H1 (cell line): ENCODE data around the gene ST14.

Experiments used
- BRCA1 ChIP-seq: IDR thresholded peaks from 2 replicates; pipeline ENCODE4 v1.6.1; 2012; ENCODE audit warnings: low read depth, low read length, improper control_type of control experiment
- EGR1 ChIP-seq: IDR thresholded peaks from 2 replicates; pipeline ENCODE4 v1.6.1; 2011; ENCODE audit warnings: low read depth, low read length, borderline replicate concordance
- EP300 ChIP-seq, 2 experiments: IDR thresholded peaks; 1 replicate in 1 of 2; 2 replicates in 1 of 2; pipeline ENCODE4 v1.6.1; 2011 to 2012; ENCODE audit warnings: low read depth in 2 of 2, low read length in 2 of 2, mild to moderate bottlenecking in 2 of 2, borderline replicate concordance in 1 of 2, inconsistent platforms in 1 of 2, moderate library complexity in 1 of 2
- EZH2 ChIP-seq: fragments of 200-600 bp; sonication (generic); IDR thresholded peaks from 2 replicates; pipeline ENCODE4 v1.7.1; 2012; ENCODE audit warnings: low read depth, mild to moderate bottlenecking, moderate library complexity, low read length, inconsistent platforms; ENCODE audit not compliant: severe bottlenecking
- JUN ChIP-seq: IDR thresholded peaks from 2 replicates; pipeline ENCODE4 v1.6.1; 2011; ENCODE audit warnings: low read depth, mild to moderate bottlenecking, improper control_type of control experiment, low read length
- MAX ChIP-seq: IDR thresholded peaks from 2 replicates; pipeline ENCODE4 v1.6.1; 2012; ENCODE audit warnings: inconsistent platforms
- POLR2A ChIP-seq, 2 experiments: IDR thresholded peaks; 1 replicate in 1 of 2; 2 replicates in 1 of 2; pipeline ENCODE4 v1.6.1; 2011; ENCODE audit warnings: low read depth in 2 of 2, low read length in 2 of 2, mild to moderate bottlenecking in 2 of 2; ENCODE audit errors: control extremely low read depth in 1 of 2
- RAD21 ChIP-seq, 2 experiments: IDR thresholded peaks in 1 of 2; conservative IDR thresholded peaks in 1 of 2; 2 replicates each; pipeline ENCODE4 v1.6.1; 2011; ENCODE audit warnings: low read depth in 2 of 2, low read length in 2 of 2, improper control_type of control experiment in 1 of 2, inconsistent platforms in 1 of 2, mild to moderate bottlenecking in 1 of 2, moderate library complexity in 1 of 2
- SIRT6 ChIP-seq: IDR thresholded peaks from one replicate; pipeline ENCODE4 v1.7.1; 2012; ENCODE audit warnings: low read length, inconsistent platforms
- YY1 ChIP-seq: IDR thresholded peaks from 2 replicates; pipeline ENCODE4 v1.6.1; 2011; ENCODE audit warnings: low read depth, mild to moderate bottlenecking, low read length
- TF ChIP-seq, protein P1 (sequence below), 3 experiments: IDR thresholded peaks; 1 replicate in 2 of 3; 2 replicates in 1 of 3; pipeline versions ENCODE4 v1.5.1 to v1.6.1; 2011; ENCODE audit warnings: low read length in 3 of 3, mild to moderate bottlenecking in 3 of 3, inconsistent platforms in 2 of 3, low read depth in 1 of 3, moderate library complexity in 1 of 3; ENCODE audit not compliant: insufficient read depth in 1 of 3; ENCODE audit errors: control extremely low read depth in 1 of 3
- TF ChIP-seq, protein P2 (sequence below): IDR thresholded peaks from 2 replicates; pipeline ENCODE4 v1.6.1; 2011; ENCODE audit warnings: low read length, improper control_type of control experiment

DNA sequence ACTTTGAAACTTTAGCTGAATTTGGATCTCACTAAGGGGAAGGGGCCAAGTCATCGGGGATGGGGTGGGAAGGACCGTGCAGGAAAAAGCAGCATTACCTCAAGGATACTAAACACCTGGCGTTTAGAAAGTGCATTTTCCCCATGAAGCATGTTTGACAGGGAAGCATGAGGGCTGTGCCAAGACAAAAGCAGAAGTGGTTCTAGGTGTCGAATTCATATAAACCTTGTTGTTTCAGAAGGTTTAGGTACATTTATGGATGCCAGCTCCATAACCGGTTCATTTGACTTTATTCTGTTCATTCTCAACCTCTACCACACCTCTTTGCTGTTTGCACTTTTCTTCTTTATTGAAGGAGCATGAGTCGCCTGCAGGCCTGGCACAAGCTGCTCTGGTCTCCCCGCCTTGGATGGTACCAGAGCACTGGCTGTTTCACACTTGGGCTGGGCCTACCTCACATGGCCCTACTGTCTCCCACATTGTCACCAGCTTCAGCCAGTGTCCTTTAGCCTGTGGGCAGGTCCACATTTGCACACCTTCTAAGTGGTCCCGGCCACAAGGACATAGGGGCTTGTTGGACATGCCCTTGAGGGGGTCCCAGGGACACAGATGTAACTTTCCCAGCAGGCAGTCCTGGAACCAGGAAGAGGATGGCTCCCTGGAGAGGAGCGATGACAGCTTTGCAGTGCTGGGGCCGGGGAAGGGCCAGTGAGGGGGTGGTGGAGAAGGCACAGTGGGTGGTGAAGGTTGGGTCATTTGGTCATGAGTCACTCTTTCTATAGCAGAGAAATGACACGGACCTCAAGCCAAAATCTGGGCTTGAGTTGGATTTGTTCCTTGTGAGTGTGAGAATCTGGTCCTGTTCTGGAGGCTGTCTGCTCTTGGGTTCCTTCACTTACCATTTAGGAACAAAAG, 3.2 kb upstream of the ST14 start:
- TF ChIP-seq RAD21 (IDR thresholded peaks at IDR 0.05 in 1 of 2, conservative IDR thresholded peaks at IDR 0.05 in 1 of 2; ENCODE audit: low read depth in 2 of 2, low read length in 2 of 2), result no peak
- TF ChIP-seq, protein P1, sequence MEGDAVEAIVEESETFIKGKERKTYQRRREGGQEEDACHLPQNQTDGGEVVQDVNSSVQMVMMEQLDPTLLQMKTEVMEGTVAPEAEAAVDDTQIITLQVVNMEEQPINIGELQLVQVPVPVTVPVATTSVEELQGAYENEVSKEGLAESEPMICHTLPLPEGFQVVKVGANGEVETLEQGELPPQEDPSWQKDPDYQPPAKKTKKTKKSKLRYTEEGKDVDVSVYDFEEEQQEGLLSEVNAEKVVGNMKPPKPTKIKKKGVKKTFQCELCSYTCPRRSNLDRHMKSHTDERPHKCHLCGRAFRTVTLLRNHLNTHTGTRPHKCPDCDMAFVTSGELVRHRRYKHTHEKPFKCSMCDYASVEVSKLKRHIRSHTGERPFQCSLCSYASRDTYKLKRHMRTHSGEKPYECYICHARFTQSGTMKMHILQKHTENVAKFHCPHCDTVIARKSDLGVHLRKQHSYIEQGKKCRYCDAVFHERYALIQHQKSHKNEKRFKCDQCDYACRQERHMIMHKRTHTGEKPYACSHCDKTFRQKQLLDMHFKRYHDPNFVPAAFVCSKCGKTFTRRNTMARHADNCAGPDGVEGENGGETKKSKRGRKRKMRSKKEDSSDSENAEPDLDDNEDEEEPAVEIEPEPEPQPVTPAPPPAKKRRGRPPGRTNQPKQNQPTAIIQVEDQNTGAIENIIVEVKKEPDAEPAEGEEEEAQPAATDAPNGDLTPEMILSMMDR (IDR thresholded peaks at IDR 0.05; ENCODE audit: control extremely low read depth in 1 of 3, insufficient read depth in 1 of 3, low read depth in 1 of 3, low read length in 3 of 3), result no peak
- no peak for TF ChIP-seq POLR2A (IDR thresholded peaks at IDR 0.05; ENCODE audit: control extremely low read depth in 1 of 2, low read depth in 2 of 2, low read length in 2 of 2)
- TF ChIP-seq, protein P2, sequence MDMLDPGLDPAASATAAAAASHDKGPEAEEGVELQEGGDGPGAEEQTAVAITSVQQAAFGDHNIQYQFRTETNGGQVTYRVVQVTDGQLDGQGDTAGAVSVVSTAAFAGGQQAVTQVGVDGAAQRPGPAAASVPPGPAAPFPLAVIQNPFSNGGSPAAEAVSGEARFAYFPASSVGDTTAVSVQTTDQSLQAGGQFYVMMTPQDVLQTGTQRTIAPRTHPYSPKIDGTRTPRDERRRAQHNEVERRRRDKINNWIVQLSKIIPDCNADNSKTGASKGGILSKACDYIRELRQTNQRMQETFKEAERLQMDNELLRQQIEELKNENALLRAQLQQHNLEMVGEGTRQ, result no peak
- TF ChIP-seq MAX, result no peak
- no peak for TF ChIP-seq SIRT6
- no peak for TF ChIP-seq EZH2
- no peak for TF ChIP-seq BRCA1
- TF ChIP-seq JUN, result no peak
- no peak for TF ChIP-seq EGR1
- no peak for TF ChIP-seq YY1
- no peak for TF ChIP-seq EP300 (IDR thresholded peaks at IDR 0.05; ENCODE audit: borderline replicate concordance in 1 of 2, low read depth in 2 of 2, low read length in 2 of 2)
